ENCODE data around the gene MRGPRE.

DNA sequence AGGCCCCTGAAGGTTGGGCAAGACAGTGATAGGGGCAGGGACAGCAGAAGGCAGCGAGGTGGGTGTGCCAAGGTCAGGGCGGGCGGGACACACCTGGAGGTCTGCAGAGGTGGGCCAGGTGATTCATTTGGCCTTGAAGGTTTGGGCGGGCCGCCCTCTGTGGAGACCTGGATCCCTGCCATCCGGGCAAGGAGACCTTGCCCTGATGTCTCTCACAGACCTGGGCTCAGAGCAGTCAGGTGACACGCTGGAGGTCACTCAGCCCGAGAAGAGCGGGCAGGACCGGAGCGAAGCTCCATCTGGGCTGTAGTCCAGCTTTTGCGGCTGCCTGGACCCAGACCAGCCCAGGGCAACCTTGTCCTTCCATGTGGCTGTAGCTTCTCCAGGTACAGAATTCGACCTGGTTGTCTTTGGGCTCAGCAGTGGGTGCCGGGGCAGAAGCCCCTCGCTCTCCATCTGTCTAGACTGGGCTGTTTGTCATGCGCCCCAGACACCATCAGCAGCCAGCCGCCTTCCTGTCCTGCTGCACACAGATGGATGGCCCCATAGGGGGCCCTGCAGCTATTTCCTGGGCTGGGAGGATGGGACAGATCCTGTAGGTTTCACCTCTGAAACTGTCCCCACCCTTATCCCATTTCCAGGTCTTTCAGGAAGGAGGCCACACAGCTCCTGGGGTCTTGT lies 16.7 kb downstream of the MRGPRE start:
- no peak for TF ChIP-seq CHD2 (IDR thresholded peaks at IDR 0.05; ENCODE audit: low read length, partially characterized antibody)
- TF ChIP-seq, protein P1, sequence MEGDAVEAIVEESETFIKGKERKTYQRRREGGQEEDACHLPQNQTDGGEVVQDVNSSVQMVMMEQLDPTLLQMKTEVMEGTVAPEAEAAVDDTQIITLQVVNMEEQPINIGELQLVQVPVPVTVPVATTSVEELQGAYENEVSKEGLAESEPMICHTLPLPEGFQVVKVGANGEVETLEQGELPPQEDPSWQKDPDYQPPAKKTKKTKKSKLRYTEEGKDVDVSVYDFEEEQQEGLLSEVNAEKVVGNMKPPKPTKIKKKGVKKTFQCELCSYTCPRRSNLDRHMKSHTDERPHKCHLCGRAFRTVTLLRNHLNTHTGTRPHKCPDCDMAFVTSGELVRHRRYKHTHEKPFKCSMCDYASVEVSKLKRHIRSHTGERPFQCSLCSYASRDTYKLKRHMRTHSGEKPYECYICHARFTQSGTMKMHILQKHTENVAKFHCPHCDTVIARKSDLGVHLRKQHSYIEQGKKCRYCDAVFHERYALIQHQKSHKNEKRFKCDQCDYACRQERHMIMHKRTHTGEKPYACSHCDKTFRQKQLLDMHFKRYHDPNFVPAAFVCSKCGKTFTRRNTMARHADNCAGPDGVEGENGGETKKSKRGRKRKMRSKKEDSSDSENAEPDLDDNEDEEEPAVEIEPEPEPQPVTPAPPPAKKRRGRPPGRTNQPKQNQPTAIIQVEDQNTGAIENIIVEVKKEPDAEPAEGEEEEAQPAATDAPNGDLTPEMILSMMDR (IDR thresholded peaks at IDR 0.05): no peak

Measured in A549 (cell line).